Left ventricle myocardium inferior (tissue), 1 donor: ENCODE measurements around the gene GLP1R. TPM values are rescaled to one million over a fixed set of nuclear protein-coding genes. Genes with fewer than 3 reads are reported as not detected.
A peak's percentile ranks its signal among the peaks of the same experiment; 100 is the strongest.

ENCODE experiments used
- DNase-seq: peaks from one replicate; pipeline ENCODE4 v3.0.0-alpha.2; 2020
- H3K27ac ChIP-seq: fragments of 200-600 bp; replicated peaks from 2 replicates; pipeline ENCODE4 v1.8.0; 2021
- H3K27me3 ChIP-seq: fragments of 200-600 bp; 2 replicates; pipeline ENCODE4 v1.8.0; 2021; ENCODE audit warnings: low read depth
- H3K36me3 ChIP-seq: fragments of 200-600 bp; 2 replicates; pipeline ENCODE4 v1.8.0; 2021
- H3K4me1 ChIP-seq: fragments of 200-600 bp; 2 replicates; pipeline ENCODE4 v1.8.0; 2021
- H3K4me3 ChIP-seq: fragments of 200-600 bp; 2 replicates; pipeline ENCODE4 v1.8.0; 2021; ENCODE audit warnings: mild to moderate bottlenecking, moderate library complexity
- H3K9me3 ChIP-seq: fragments of 200-600 bp; replicated peaks from 2 replicates; pipeline ENCODE4 v1.8.0; 2021
- CTCF ChIP-seq: fragments of 200-600 bp; IDR thresholded peaks from 2 replicates; pipeline ENCODE4 v1.8.0; 2021; ENCODE audit warnings: antibody characterized with exemption, mild to moderate bottlenecking, borderline replicate concordance
- intact Hi-C: fragments of 100-400 bp; cut with micrococcal nuclease; formaldehyde crosslinking; loops from one replicate; pipeline ENCODE4 v1.11.0; 2022
- total RNA-seq: library from RNA; stranded (reverse); fragmentation: NEBNext Ultra II Directional; extraction: Animal tissue kit (Norgen Biotek cat#: 25700); gene quantifications from one replicate; pipeline ENCODE4 v1.2.1, GENCODE V29; 2021
- donor health status: DM: no; HTN: yes; CAD: no; lungs with severe emphysema.

GLP1R gene
- total RNA-seq, 1 donor from 2014 or later: 7.5 TPM

GRCh38 chr6:39107034-39107433 lies 58.5 kb downstream of the GLP1R start:
- Histone ChIP-seq H3K27ac (no peak overlapping the region), H3K4me3 (no peak overlapping the region), H3K27me3 (no peaks in the 10 kb centered on the region), H3K9me3 (no peaks in the 10 kb centered on the region), H3K36me3 (peaks cover 32% of the 10 kb centered on the region), H3K4me1 (peaks cover 15% of the 10 kb centered on the region)
- TF ChIP-seq CTCF: no peak
- intact Hi-C loops: no loop called here
- no peak for DNase-seq

- H3K9me3 ChIP-seq: no peaks in the 10 kb centered on the region
- peaks cover 13% of the 10 kb centered on the region for H3K4me1 ChIP-seq
- DNase-seq: no peak
- no peak for TF ChIP-seq CTCF
- intact Hi-C loops: no loop called here
- no peak overlapping the region for H3K4me3 ChIP-seq
- H3K36me3 ChIP-seq: peaks cover 34% of the 10 kb centered on the region
- no peaks in the 10 kb centered on the region for H3K27me3 ChIP-seq
- no peak overlapping the region for H3K27ac ChIP-seq
Observed at GRCh38 chr6:39107641-39108040, 59.1 kb downstream of the GLP1R start.

GRCh38 chr6:39108041-39108839 lies 59.7 kb downstream of the GLP1R start:
- peaks cover 14% of the 10 kb centered on the region for H3K4me1 ChIP-seq
- DNase-seq: no peak
- no peaks in the 10 kb centered on the region for H3K9me3 ChIP-seq
- H3K4me3 ChIP-seq: no peak overlapping the region
- intact Hi-C loops: no loop called here
- H3K36me3 ChIP-seq: peaks cover 35% of the 10 kb centered on the region
- no peak for TF ChIP-seq CTCF
- H3K27me3 ChIP-seq: no peaks in the 10 kb centered on the region
- no peak overlapping the region for H3K27ac ChIP-seq

GRCh38 chr6:39111280-39111679 lies 62.7 kb downstream of the GLP1R start:
- Histone ChIP-seq H3K4me3 (no peak overlapping the region), H3K36me3 (peaks cover 17% of the 10 kb centered on the region), H3K4me1 (peaks cover 38% of the 10 kb centered on the region), H3K9me3 (no peaks in the 10 kb centered on the region), H3K27me3 (no peaks in the 10 kb centered on the region), H3K27ac (no peak overlapping the region)
- TF ChIP-seq CTCF: no peak
- DNase-seq: no peak
- intact Hi-C loops: no loop called here

- intact Hi-C loops: no loop called here
- TF ChIP-seq CTCF: no peak
- Histone ChIP-seq H3K4me1 (peaks cover 25% of the 10 kb centered on the region), H3K27ac (peak overlapping the region; percentile 99), H3K36me3 (peaks cover 17% of the 10 kb centered on the region), H3K27me3 (no peaks in the 10 kb centered on the region), H3K4me3 (peak overlapping the region; percentile 88), H3K9me3 (no peaks in the 10 kb centered on the region)
- DNase-seq: no peak
Observed at GRCh38 chr6:39113788-39114187, 65.2 kb downstream of the GLP1R start.
